Kasumi-1 (cell line): Measurements from ENCODE around the gene MLN.

Experiments
- DNase-seq, 2 experiments: peaks; one replicate each; lab custom pipeline; 2025; lab: John Stamatoyannopoulos, UW

The MLN gene

DNA sequence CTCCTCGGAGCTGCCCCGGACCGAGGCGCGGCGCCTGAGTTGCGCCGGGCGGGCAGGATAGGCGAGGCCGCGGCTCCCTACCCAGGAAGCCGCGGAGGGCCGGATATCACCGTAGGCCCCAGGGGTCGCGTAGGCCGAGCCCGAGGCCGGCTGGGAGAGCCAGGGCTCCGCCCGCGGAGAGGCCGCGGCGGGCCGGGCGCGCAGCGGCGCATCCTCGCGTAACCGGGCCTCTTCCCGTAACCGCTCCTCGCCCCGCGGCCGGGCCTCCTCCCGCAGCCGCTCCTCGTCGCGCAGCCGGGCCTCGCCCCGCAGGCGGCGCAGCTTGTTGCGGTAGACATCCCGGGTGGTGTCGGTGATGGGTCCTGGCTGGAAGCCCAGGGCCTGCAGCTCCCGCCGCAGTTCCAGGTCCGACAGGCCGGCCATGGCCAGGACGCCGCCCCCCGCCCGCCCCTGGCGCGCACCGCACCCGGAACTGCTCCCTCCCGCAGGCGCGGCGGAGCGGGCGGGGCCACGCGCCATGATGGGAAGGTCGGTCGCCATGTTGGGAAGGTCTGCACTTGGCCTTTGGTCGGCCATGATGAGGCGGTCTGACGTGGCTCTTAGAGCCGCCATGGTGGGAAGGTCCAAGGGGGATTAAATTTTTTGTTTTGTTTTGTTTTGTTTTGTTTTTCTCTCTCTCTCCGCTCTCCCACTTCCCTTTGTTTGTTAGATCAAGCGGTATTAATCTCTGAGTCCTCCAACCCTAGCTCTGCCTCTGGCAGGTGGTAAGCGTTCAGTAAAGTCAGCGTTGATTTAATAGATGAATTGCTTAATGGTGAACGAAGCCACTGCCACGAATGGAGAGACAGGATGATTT, 14.9 kb downstream of the MLN start, which contains the start of gene LEMD2:
LEMD2 (minus strand) TSS at position 437 of the 856 bp plus-strand sequence; CDS start at position 423, 14 bp downstream.
- DNase-seq: peak; percentile 77 to 82

DNA sequence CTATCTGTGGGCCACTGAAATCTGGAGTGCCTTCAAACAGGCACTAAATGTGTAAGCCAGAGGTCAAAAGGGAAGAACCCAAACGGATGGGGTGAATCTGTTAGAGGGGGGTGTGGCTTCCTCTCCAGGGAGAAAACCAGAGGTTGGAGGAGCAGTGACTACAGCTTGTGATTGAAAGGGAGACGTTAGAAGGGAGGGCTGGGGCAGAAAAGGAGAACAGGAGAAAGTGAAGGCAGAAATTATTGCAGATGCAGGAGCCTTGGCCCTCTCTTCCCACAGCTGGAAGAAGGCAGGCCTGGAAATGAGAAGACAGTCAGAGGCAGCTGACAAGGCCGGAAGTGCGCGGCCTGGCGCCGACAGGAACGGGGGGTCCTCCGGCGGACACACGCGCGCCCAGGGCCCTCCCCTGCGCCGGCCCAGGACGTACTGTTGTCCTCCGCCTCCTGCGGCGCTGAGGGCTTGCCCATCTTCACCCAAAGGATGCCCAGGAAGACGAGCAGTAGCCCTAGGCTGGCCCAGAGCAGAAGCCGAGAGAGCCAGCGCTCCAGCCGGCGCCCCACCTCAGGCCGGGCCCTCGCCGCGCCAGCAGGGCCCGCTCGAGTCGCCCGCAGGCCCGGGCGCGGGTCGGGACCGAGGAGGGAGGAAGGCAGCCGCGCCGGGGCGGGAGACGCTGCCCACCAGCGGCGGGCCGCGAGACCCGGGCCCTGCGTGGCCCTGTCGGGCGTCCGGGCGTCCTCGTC, 15.7 kb downstream of the MLN start:
- DNase-seq: peak; percentile 77 to 85

DNA sequence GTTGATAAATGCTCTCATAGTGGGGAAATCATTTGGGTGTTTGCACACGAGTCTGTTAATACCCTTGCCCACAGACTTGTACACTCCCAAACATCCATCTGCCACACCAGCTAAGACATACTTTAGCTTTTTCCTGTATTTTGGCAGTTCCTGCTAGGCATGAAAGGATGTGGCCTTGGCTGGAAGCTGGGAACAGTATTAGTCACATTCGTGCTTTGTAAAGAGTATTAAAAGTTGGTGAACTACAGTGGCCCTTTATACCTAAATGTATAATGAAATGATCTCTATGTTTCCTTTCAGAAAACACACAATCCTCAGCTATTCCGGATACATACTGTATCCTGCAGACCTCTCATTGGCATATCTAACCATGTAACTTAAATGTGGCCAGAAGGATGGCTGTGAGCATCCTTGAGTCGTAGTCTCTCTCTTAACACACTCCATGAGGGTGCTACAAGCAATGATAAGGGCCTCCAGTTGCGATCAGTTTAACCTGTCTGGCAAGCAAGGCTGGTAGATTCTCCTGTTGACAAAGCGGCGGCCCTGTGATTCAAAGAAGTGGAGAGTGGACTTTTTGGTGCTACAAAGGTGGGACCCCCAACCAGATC, 16.4 kb downstream of the MLN start:
- no peak for DNase-seq

DNA sequence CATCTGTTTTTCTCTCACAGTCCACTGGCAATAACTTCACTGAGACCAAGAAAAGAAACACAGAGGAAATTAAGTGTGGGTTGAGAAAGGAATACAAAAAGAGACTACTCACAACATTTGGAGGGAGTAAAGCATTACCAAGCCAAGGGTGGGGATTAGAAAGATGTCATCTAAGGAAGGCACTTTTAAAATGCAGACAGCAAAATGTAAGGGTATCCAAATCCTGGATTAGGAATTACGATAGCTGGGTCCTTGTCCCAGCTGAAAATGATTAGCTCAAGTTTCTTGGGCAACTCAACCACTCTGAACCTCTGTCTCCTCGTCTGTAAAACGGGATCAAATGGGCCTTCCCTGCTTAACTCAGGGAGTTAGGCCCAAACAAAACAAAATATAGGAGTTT, 17.1 kb downstream of the MLN start:
- DNase-seq: no peak

DNA sequence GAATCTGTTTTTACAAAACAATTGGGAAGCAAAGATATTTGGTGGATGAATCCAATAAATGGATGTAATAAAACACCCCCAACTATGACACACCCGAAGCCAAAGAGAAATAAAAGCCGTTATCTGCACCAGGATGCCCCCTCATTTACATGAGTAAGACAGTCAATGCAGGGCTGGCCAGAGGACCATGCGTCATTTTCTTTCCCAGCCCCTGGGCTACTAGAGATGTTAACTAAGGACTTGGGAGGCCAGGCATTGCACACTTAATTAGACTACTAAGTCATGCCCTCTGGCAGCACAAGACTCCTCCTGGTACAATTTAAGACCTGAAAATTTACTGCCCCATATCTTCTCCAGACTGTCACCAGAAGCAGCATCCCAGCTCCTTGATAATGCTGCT, 18.0 kb downstream of the MLN start:
- no peak for DNase-seq

DNA sequence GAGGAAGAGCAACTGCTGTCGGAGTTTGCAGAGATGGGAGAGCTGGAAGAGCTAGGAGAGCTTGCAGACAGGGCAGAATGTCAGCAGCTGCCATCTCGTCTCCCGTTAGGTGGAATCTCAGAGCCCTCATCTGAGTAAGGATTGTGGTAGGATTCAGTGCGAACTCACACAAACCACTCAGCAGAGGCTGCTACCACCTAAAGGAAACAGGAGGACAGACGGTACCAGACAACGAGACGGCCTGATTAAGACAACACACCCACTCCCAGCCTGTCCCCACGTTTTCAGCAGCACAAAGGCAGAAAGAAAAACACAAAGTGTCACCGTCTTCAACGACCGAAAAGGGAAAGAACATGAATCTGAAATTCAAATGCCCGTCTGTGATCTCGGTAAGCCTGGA, 19.0 kb downstream of the MLN start:
- no peak for DNase-seq

DNA sequence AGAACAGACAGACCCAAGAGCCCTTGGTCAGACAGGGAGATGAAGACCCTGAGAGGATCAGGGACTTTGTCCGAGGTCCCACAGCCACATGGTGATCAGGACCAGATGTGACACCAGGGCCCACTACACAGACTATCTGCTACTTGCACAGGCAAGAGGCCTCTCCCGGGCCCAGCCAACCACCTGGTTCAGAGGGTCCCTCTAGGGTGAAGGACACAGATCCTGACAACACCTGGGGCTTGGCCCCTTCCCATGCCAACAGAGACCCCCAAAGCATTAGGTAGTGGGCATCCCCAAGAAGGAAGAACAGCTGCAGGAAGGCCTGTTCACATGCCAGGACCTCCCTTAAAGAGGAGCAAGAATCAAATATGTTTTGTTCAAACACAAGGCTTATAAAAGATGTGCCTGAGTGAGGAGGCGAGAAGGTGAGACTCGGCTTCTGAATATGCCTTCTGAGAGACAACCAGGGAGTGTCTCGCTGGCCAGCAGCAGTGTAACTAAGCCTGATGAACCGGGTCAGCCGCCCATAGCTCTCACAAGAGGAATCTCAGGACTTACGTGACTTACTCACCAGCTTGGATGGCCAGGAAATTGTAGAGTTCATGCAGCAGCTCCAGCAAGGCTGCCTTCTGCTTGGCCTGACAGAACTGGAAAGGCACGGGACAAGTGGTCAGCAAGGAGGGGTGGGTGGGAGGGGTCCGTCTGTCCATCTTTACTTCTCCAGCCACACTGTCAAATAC, 19.9 kb downstream of the MLN start:
- DNase-seq: no peak

DNA sequence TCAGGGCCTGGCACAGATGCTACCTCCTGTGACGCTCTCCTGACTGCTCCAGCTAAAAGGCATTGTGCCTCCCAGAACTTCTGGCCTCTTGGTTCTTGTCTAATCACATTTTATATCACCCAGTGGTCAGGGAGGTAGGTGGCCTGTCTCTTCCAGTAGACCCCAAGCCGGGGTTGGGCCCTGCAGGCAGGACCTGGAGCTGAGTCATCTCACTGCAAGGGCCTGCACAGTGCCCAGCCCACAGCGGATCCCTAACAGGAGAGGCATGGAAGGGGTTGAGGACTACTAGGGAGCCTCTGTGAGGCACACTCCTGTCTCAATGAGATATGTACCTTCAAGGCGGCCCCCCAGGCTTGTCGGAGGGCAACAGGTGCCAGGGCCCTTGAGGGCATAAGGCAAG, 21.2 kb downstream of the MLN start:
- DNase-seq: no peak

DNA sequence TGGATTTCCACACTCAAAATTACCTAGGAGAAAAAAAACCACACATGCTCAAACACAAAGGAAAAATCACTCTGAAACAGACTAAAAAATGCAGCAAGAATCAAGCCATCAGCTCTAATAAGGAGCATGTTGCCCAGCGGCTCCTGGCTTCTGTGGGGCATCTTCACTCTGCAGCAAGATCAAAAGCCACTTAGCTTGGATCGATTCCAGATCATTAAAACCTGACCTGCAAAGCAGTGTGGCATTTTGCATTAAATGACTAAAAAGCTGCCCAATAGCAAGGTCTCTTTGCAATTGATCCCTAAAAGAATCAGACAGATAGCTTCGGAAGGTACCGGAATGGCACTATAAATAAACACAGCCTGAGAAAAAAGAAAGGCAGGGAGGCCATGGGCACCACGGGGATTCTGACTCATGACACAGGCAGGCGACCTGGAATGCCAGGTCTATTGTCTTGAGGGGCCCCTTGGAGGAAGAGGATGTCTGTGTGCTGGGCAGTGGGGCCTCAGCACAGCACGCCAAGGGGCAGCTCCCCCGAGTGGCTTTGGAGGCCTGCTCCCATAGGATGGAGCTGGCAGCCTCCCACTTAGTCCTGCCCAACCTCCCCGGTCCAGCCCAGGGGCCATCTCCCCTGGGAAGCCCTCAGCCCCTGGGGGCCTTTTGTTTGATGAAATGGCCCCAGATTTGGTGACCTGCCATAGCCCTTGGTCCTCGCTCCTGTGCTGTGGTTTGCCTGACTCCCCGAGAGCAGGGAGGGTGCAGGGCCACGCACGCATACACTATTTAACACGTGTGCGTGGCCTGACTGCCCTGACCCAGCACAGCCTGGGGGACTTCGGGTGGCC, 22.4 kb downstream of the MLN start:
- DNase-seq: no peak

DNA sequence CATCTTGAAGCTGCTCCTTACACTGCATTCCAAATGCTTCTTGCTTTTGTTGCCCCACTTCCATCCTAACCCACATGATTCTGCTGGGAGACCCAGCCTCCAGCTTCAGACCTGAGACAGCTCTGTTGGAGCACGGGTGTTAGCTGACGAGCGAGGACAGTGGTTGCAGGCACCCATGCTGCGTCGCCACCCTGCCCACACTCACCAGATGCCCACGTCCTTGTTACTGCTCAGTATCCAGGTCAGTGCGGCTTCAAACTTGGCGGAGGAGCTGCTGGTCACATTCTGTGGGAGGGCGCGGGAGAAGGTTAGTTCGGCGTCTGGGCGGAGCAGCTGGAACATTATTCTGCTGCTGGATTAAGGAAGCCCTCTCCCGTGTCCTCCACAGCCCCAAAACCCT, 23.9 kb downstream of the MLN start:
- DNase-seq: no peak

DNA sequence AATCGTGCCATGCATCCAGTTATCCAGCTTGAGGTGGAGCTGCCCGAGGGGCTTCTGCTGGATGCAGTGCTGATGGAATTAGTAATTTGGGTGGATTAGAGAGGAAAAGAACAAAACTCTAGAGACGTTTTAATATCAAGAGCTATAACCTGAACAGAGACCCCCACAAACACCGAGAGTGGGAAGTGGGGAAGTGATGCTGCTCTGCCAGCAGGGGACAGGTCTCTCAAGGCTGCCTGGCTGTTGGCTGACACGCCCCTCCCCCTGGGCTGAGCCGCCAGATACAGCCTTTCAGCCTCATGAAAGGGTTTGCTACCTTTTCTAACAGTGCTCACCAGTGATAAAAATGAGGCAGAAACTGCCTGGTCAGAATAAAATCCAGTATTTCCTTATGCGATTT, 24.5 kb downstream of the MLN start:
- no peak for DNase-seq

DNA sequence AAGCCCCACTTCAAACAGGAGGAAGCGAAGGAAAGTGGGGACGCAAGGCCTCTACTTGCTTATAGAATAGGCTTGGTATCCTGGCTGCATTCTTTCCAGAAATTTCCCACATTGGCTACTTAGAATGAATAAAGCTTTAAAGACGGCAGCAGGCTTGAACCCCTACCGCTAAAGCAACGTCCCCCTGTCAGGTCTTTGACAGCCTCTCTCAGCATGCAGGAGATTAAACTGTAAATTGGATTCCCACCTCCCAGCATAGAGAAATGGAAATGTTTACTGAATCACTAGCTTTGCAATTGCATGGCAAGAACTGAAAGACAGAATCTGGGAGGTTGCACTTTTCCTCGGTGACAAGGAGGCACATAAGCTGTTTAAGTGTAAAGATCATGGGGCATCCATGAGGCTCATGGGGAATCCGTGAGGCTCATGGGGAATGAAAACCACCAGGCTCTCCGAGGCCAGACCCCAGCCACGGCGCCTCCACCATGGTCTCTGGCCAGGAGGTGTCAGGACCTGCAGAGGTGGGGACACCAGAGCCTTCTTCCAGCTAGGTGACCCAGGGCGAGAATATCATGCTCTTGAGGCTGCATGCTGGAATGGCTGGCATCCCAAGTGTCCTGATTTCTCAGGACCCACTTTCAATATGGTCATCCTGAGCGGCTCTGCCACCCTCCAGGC, 25.2 kb downstream of the MLN start:
- DNase-seq: no peak

DNA sequence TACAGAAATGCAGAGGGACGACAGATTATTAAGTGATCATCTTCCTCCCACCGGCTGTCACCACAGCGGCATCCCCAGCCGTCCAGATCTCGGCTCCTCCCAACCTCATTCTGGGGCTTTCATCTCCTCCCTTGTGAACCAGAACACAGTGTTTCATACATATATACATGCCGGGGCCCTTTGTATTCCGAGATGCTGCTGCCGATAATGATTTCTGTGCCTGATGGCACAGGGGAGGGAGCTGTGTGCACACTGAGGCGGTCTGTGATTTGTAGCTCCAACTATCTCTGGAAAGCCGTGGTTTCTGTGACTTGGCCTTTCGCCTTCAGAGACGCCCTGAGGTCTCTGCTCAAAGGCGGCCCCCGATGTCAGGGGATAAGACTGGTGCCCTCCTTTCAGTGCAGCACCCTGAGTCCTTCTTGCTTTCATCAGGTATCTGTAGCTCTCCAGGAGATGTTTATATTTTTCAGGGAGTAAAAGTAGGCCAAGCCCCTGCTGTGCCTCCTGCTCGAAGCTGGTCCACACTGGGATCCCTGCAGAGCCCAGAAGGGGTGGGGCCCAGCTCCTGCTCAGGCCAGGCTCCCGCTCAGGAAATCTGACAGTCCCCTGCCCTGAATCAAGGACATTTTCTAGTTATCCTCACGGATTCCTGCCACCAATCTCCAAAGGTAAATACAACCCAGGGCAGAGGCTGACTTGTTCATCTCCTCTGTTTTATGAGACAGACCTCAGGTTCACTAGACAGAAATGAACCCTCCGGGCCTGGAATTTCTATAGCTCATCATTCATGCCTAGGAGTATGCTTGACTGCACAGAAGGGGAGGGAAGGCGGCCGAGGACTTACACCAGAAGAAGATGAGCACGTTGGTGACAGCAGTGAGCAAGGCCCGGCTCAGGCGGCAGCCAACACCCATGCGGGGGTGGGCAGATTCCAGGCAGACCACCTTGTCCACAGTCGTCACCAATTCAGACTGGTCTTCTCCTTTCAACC, 26.1 kb downstream of the MLN start:
- no peak for DNase-seq

DNA sequence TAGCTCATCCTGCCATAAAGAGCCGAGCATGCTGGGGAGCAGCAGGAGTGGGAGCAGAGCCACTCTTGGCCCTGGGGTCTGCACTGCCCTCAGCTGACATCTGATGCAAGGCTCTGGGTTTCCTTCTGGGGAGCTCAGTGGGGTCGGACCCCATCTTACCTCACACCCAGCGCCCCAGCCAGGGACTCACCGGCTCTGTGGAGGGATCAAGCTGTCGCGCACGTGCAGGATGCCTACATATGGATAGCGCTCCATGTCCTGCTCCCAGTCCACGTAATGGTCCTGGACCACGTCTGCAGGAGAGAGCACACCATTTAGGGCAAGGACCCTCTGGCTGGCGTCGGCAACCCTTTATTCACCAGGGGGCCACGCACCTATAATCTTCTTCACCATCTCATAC, 27.0 kb downstream of the MLN start:
- DNase-seq: no peak

DNA sequence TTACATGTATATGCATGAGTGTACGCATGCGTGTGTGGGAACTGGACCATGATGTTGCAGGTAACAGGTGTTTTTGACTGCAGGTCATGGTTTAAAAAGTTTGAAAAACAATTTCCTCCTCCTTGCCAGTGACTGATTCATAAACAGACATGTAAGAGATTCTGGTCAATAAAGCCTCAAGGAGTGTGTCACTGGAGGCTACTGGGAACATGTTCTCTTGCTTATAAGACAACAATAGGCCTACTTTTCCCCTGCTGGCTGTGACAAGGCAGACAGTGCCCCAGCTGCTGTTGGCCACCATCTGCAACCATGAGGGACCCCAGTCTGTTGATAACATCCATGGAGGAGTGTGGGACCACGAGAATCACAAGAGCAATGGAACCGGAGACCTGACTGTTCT, 27.6 kb downstream of the MLN start:
- no peak for DNase-seq

DNA sequence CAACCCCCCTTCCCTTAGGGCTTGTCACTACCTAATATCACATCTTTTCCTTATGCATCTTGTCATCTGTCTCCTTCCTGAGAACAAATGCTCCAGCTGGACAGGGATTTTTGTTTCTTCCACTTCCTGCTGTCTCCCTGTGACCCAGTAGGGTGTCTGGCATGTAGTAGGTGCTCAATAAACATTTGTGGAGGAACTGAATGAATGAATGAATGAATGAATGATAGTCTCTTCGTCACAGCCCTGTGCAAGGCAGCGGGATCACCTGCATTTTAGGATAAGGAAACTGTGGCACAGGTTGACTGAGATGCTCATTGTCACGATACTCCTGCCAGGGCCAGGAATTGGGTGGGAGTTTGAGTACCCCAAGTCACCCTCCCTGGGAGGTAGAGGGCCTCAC, 29.0 kb downstream of the MLN start:
- DNase-seq: no peak

DNA sequence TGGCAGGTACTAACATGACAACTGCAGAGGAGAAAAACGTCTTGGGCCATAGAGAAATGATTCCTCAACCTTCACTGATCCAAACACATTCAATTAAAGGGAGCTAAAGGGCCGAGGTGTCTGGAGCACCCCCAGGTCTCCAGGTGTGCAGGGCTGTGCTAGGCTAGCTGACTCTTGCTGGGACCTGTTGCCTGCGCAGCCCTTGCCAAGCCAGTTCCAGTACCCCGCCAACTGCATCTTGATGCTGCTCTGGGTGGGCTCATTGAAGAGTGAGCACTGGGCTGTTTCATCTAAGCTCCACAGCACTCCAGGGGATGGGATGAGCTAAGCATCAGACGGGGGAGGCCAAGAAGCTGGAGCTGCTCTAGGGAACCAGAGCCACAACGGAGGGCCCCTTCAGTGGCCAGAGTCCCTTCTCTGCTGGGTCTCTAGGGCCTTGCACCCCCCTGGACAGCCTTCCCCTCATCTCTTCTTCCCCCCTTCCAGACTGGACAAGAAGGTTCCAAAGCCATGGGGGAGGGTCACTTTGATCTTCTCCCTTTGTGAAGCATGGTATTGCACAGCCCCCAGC, 30.8 kb downstream of the MLN start:
- DNase-seq: no peak

DNA sequence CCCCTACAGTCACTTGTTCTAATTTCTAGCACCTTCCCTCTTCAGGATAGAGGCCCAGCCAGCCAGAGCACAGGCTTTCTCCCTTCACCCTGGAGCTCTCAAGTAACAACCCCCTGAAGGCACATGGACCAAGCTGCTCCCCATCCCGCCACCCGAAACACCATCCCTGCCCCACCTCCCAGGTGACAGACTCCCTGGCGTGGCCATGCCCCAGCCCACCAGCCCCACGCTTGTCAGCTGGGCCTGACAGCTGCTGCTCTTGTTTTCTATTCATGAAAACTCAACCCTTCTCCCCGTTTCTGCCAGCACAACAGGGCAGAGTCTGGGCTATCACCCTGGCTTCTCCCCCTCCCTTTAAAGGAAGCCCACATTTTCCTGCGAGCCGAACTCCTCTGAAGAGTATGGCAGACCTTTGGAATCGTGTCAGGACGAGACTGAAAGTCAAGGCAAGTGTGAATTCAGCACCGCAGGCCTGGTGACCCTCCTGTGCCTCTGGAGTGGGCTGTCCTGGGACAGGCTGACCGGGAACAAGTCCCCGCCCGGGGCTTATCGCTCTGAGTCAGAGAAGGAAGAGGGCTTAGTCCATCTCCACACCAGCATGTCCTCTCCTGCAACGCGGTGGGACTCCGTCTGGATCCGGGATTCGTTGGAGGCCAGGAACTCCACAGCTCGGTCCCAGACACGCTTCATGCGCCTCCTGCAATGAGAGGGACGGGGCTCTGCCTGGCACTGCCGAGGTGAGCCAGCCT, 31.5 kb downstream of the MLN start:
- DNase-seq: no peak
